ENCODE measurements around the gene PSMA4.

The PSMA4 gene

DNA sequence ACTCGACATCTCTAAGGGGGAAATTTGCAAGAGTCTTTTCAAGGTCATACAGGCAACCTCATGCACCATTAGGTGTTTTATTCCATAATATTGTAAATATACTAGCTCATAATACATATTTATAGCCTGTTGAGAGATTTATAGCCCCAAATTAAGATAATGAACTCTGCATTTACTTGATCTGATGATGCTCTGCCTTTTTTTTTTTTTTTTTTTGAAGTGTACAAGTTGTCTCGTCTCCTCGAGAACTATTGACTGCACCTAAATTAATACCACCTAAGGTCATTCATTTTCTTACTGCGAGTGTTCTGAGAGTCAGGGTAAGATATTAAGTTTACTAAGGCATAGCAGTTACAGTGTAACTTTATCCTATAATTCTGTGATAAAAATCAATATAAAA lies 31.1 kb downstream of the PSMA4 start (continued):
- TF ChIP-seq ZNF239 (tag by site-specific recombination; IDR thresholded peaks at IDR 0.05) (no peak), SP2 (tag by site-specific recombination; IDR thresholded peaks at IDR 0.05) (no peak), KLF8 (tag by site-specific recombination; IDR thresholded peaks at IDR 0.05) (no peak), KLF1 (tag by site-specific recombination; IDR thresholded peaks at IDR 0.05) (no peak), YY1 (tag by site-specific recombination; IDR thresholded peaks at IDR 0.05) (no peak), FEZF1 (tag by site-specific recombination; IDR thresholded peaks at IDR 0.05) (peak; percentile 76), ZNF423 (tag by site-specific recombination; IDR thresholded peaks at IDR 0.05) (no peak), ZNF302 (tag by site-specific recombination; IDR thresholded peaks at IDR 0.05; ENCODE audit: low read depth) (no peak), ZNF350 (tag by site-specific recombination; IDR thresholded peaks at IDR 0.05) (no peak), ZBTB48 (tag by site-specific recombination; IDR thresholded peaks at IDR 0.05) (no peak), ZNF555 (tag by site-specific recombination; conservative IDR thresholded peaks at IDR 0.05) (no peak), ZNF426 (tag by site-specific recombination; IDR thresholded peaks at IDR 0.05) (no peak), GLI2 (tag by site-specific recombination; IDR thresholded peaks at IDR 0.05; ENCODE audit: borderline replicate concordance, low read depth) (no peak), ZNF660 (tag by site-specific recombination; IDR thresholded peaks at IDR 0.05) (no peak), ZNF138 (tag by site-specific recombination; IDR thresholded peaks at IDR 0.05; ENCODE audit: borderline replicate concordance) (no peak)
- TF ChIP-seq, protein P1, sequence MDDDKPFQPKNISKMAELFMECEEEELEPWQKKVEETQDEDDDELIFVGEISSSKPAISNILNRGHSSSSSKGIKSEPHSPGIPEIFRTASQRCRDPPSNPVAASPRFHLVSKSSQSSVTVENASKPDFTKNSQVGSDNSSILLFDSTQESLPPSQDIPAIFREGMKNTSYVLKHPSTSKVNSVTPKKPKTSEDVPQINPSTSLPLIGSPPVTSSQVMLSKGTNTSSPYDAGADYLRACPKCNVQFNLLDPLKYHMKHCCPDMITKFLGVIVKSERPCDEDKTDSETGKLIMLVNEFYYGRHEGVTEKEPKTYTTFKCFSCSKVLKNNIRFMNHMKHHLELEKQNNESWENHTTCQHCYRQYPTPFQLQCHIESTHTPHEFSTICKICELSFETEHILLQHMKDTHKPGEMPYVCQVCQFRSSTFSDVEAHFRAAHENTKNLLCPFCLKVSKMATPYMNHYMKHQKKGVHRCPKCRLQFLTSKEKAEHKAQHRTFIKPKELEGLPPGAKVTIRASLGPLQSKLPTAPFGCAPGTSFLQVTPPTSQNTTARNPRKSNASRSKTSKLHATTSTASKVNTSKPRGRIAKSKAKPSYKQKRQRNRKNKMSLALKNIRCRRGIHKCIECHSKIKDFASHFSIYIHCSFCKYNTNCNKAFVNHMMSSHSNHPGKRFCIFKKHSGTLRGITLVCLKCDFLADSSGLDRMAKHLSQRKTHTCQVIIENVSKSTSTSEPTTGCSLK (tag by site-specific recombination; IDR thresholded peaks at IDR 0.05) = no peak
- TF ChIP-seq, protein P2, sequence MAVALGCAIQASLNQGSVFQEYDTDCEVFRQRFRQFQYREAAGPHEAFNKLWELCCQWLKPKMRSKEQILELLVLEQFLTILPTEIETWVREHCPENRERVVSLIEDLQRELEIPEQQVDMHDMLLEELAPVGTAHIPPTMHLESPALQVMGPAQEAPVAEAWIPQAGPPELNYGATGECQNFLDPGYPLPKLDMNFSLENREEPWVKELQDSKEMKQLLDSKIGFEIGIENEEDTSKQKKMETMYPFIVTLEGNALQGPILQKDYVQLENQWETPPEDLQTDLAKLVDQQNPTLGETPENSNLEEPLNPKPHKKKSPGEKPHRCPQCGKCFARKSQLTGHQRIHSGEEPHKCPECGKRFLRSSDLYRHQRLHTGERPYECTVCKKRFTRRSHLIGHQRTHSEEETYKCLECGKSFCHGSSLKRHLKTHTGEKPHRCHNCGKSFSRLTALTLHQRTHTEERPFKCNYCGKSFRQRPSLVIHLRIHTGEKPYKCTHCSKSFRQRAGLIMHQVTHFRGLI (tag by site-specific recombination; IDR thresholded peaks at IDR 0.05) = no peak
- TF ChIP-seq, protein P3, sequence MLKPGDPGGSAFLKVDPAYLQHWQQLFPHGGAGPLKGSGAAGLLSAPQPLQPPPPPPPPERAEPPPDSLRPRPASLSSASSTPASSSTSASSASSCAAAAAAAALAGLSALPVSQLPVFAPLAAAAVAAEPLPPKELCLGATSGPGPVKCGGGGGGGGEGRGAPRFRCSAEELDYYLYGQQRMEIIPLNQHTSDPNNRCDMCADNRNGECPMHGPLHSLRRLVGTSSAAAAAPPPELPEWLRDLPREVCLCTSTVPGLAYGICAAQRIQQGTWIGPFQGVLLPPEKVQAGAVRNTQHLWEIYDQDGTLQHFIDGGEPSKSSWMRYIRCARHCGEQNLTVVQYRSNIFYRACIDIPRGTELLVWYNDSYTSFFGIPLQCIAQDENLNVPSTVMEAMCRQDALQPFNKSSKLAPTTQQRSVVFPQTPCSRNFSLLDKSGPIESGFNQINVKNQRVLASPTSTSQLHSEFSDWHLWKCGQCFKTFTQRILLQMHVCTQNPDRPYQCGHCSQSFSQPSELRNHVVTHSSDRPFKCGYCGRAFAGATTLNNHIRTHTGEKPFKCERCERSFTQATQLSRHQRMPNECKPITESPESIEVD (tag by site-specific recombination; IDR thresholded peaks at IDR 0.05) = peak; percentile 62
- TF ChIP-seq, protein P4, sequence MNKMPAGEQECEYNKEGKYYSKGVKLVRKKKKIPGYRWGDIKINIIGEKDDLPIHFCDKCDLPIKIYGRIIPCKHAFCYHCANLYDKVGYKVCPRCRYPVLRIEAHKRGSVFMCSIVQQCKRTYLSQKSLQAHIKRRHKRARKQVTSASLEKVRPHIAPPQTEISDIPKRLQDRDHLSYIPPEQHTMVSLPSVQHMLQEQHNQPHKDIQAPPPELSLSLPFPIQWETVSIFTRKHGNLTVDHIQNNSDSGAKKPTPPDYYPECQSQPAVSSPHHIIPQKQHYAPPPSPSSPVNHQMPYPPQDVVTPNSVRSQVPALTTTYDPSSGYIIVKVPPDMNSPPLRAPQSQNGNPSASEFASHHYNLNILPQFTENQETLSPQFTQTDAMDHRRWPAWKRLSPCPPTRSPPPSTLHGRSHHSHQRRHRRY (tag by site-specific recombination; IDR thresholded peaks at IDR 0.05) = no peak

DNA sequence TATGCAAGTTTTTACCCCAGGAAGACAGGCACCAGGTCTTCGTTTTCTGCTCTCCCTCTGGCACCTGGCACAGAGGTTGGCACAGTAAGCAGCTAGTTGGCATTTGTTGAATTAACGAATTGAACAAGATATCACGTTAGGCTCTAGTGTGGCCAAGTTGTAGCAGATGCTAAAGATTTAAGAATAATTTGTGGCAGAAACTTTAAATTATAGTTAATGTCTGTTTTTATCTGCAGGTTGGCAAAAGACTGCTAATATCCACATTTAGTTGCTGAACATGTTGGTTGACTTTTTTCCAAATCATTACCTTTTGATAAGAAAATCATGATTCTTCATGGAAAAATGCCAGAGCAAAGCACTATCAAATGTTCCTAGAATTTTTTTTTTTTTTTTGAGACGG lies 33.2 kb downstream of the PSMA4 start:
- TF ChIP-seq YY1 (tag by site-specific recombination; IDR thresholded peaks at IDR 0.05) = no peak
- no peak for TF ChIP-seq ZNF560 (tag by site-specific recombination; IDR thresholded peaks at IDR 0.05; ENCODE audit: borderline replicate concordance)
- TF ChIP-seq, protein P5, sequence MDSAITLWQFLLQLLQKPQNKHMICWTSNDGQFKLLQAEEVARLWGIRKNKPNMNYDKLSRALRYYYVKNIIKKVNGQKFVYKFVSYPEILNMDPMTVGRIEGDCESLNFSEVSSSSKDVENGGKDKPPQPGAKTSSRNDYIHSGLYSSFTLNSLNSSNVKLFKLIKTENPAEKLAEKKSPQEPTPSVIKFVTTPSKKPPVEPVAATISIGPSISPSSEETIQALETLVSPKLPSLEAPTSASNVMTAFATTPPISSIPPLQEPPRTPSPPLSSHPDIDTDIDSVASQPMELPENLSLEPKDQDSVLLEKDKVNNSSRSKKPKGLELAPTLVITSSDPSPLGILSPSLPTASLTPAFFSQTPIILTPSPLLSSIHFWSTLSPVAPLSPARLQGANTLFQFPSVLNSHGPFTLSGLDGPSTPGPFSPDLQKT (IDR thresholded peaks at IDR 0.05; ENCODE audit: borderline replicate concordance, low read depth, low read length) = no peak
- TF ChIP-seq, protein P6, sequence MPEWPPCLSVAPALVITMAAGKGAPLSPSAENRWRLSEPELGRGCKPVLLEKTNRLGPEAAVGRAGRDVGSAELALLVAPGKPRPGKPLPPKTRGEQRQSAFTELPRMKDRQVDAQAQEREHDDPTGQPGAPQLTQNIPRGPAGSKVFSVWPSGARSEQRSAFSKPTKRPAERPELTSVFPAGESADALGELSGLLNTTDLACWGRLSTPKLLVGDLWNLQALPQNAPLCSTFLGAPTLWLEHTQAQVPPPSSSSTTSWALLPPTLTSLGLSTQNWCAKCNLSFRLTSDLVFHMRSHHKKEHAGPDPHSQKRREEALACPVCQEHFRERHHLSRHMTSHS (tag by site-specific recombination; IDR thresholded peaks at IDR 0.05) = no peak
- no peak for TF ChIP-seq KLF16 (tag by site-specific recombination; IDR thresholded peaks at IDR 0.05)
- TF ChIP-seq SCRT1 (tag by site-specific recombination; IDR thresholded peaks at IDR 0.05; ENCODE audit: borderline replicate concordance) = no peak
- no peak for TF ChIP-seq ZNF677 (tag by site-specific recombination; IDR thresholded peaks at IDR 0.05)
- no peak for TF ChIP-seq ZFP3 (tag by site-specific recombination; IDR thresholded peaks at IDR 0.05; ENCODE audit: low read depth)
- no peak for TF ChIP-seq ZNF202 (tag by site-specific recombination; IDR thresholded peaks at IDR 0.05; ENCODE audit: borderline replicate concordance)
- CTCF ChIA-PET = interaction anchor here (1.2 kb wide), 1 partner anchor 15 kb away, joined by 3 read pairs; no protein-coding TSS in a partner anchor

More for the DNA sequence above, 33.2 kb downstream of the PSMA4 start:
- Histone ChIP-seq H3K4me1 (ENCODE audit: control insufficient read depth, insufficient read depth, low read length) (peaks cover 11% of the 10 kb centered on the region), H3K4me3 (ENCODE audit: low read depth, low read length) (no peak overlapping the region), H3K27ac (ENCODE audit: extremely low read depth, low read depth, low read length) (no peak overlapping the region), H3K9me3 (ENCODE audit: control insufficient read depth, insufficient read depth, low read depth, low read length) (no peaks in the 10 kb centered on the region), H3K36me3 (ENCODE audit: control insufficient read depth in 2 of 2, insufficient read depth in 1 of 2, low read length in 2 of 2) (no peaks in the 10 kb centered on the region)
- POLR2A ChIA-PET = no interaction called here

Measured in HEK293 (cell line).